ENCODE measurements around the gene DCK.
"Not testable (repeated sequence)": the region's sequence is repeated elsewhere in the genome, so short reads cannot be mapped to it uniquely, and the experiment has no call there.

Gene DCK

DNA sequence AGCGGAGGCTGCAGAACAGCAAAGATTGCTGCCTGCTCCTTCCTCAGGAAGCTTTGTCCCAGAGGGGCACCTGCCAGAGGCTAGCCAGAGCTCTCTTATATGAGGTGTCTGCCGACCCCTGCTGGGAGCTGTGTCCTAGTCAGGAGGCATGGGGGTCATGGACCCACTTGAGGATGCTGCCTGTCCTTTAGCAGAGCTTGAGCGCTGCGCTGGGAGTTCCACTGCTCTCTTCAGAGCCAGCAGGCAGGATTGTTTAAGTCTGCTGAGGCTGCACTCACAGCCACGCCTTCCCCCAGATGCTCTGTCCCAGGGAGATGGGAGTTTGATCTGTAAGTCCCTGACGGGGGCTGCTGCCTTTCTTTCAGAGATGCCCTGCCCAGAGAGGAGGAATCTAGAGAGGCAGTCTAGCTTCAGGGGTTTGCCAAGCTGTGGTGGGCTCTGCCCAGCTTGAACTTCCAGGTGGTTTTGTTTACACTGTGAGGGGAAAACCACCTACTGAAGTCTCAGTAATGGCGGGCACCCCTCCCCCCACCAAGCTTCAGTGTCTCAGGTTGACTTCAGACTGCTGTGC lies 10.9 kb downstream of the DCK start:
- DNase-seq = peak; percentile 4 to 5

DNA sequence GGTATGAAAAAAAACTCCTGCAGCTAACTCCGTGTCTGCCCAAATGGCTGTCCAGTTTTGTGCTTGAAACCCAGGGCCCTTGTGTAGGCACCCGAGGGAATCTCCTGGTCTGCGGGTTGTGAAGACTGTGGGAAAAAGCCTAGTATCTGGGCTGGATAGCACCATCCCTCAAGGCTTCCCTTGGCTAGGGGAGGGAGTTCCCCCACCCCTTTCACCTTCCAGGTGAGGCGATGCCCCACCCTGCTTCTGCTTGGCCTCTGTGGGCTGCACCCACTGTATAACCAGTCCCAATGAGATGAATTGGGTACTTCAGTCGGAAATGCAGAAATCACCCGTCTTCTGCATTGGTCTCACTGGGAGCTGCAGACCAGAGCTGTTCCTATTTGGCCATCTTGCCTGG lies 11.6 kb downstream of the DCK start:
- not testable (repeated sequence) for DNase-seq

DNA sequence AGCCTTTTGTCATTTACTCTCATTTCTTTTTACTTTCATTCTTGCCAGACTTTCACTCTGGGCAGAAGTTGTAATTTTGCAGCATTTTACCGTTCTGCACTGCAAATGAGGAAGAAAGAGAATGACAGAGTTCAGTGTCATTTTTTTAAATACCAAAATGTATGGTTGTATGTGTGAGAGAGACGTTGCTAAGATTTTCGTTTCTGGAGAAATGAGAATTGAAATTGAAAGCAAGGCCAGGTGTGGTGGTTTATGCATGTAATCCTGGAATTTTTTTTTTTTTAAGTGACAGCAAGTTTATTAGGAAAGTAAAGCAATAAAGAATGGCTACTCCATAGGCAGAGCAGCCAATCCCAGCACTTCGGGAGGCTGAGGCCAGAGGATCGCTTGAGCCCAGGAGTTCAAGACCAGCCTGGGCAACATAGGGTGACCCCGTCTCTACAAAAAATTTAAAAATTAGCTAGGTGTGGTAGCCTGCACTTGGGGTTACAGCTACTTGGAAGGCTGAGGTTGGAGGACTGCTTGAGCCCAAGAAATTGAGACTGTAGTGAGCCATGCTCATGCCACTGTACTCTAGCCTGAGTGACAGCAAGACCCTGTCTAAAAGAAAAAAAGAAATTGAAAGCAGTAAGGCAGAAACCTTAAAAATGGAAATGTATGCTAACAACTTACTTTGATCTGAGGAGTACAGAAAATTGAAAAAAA lies 12.9 kb downstream of the DCK start:
- DNase-seq = no peak

DNA sequence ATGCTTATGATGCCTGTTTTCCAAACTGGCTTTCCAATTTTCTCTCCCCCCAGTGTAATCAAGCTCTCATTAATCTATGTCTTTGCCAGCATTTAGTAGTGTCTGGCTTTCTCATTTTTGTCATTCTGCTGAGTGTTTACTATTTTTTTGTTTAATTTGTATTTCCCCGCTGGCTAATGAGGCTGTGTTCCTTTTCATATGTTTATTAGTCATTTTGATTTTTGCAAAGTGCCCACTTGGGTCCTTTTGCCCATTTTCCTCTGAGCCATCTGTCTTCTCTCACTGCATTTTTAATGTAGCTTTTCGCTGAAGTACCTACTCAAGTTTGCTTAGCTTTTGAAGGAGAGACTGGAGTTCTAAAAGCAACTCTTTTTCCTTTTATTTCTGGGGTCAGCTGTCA lies 14.7 kb downstream of the DCK start:
- DNase-seq = peak in 1 of 2 experiments; percentile 5

DNA sequence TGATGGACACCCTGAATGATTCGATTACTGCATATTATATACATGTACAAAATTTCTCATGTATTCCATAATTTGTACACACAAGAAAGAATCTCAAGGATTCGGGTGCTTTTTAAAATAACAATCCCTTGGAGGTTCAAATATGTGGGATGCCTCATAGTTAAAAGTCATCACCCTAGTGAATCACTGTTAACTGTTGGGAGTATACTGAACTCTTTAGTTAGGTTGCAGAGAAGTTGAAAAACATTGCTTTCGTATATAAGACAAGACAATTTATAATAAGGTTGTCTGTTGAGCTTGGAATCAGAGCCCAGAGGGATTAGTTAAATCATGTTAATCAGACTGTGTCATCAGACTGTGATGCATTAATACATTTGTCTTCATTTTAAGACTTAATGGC lies 15.6 kb downstream of the DCK start:
- DNase-seq = no peak

DNA sequence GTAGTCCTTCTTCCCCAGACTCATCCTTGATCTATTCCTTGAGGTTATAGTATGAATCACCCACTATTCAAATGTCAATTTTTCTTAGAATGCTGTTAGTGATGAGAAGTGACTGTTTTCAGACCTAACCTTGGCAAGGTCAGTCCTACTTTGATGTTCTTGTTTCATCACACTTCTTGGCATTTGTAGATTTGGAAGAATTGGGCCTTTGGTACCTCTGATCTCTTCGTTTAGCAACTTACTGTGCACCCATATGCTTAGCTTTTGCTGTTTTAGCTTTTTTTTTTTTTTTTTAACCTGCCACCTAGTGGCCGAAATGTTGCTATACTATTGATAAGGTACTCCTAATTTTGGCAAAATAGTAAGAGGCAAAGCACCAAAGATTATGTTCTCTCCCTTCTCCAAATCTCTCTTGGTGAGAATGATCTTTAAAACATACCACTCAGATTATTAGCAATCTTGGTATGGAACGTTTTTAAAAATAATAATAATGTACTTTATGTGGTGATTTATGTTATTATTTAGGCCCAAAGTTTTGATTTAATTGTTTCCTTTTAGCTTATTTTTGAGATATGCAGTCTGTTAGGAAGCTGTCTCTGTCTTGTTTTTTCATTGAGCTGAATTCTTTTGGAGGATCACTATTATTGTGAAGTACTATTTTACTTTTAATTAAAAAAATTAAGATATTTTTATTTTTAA lies 16.6 kb downstream of the DCK start:
- peak in 1 of 2 experiments; percentile 8 for DNase-seq

DNA sequence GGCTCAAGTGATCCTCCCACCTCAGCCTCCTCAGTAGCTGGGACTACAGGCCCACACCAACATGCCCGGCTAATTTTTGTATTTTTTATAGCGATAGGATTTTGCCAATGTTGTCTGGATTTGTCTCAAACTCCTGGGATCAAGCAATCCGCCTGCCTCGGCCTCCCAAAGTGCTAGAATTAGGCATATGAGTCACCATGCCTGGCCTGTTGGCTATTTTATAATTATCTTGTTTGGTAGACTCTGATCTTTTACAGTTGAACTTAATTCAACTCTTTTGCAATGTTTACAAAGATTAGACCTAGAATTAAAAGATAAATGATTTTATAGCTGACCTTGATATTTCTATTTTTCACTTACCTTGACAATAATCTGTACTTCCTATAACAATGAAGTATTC lies 18.0 kb downstream of the DCK start:
- no peak for DNase-seq

DNA sequence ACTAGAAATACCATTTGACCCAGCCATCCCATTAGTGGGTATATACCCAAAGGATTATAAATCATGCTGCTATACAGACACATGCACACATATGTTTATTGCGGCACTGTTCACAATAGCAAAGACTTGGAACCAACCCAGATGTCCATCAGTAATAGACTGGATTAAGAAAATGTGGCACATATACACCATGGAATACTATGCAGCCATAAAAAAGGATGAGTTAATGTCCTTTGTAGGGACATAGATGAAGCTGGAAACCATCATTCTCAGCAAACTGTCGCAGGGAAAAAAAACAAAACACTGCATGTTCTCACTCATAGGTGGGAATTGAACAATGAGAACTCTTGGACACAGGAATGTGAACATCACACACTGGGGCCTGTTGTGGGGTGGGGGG lies 23.9 kb downstream of the DCK start:
- DNase-seq = not testable (repeated sequence)

DNA sequence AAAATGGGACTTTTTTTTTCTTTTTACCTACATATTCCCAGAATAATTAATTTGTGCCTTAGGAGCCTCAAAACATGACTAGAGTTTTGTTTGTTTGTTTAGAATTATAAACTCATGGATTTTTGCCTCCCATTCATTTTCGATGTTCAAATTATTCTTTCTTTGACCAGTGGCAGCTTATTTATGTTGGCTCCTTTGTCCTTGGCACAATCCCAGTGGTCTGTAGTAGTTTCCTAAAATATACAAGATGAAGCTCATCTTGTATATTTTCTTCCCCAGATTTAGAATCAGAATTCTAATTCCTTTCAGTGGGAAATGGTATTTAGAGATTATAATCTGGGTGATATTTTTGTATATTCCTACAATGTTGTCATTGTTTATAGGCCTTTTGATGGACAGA lies 27.2 kb downstream of the DCK start:
- no peak for DNase-seq

DNA sequence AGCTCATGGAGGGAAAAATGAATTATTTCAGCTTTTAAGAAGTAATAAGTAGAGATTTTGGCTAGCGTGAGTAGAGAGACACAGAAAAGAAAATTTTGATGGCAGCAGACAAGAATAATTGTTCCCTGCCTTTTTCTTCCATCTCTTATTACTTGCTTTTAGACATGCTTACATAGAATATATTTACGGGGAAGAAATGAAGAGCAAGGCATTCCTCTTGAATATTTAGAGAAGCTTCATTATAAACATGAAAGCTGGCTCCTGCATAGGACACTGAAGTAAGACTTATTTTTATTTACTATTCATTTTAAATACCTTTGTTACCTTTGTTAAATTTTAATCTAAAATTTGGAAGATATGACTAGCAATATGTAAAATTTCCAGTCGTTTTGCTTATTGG lies 32.2 kb downstream of the DCK start:
- no peak for DNase-seq

DNA sequence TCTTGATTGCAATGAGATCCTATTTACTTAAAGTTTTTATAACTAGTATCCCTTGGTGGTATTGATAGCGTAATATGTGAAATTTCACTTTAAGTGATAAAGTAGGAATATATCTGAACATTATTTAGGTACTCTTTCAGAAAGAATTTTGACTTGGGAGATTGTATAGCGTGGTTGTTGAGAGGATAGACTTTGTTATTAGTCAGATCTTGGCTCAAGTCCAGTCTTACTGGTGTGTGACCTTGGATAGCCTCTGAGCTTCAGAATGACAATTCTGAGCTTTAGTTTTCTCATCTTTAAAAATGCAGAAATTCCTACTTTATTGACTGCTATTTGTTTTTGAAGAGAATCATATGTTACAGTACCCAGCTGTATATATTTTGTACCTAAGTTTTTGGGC lies 32.6 kb downstream of the DCK start:
- DNase-seq = no peak

DNA sequence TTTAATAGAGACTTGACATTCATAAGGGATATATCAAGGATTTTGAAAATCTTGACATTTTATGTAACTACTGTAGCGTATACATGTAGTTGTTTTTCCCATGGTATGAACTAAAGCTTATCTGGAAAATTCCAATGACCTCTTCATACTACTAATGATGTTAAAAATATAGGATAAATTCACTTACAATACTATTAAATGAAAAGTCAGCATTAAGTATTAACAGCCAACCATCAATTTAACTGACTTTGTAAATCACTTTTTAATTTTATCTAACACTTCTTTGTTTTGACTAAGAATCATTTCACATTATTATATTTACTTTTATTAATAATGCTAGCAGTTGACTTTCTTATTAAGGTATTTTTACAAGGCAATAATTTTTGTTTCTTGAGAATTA lies 34.2 kb downstream of the DCK start:
- DNase-seq = no peak

DNA sequence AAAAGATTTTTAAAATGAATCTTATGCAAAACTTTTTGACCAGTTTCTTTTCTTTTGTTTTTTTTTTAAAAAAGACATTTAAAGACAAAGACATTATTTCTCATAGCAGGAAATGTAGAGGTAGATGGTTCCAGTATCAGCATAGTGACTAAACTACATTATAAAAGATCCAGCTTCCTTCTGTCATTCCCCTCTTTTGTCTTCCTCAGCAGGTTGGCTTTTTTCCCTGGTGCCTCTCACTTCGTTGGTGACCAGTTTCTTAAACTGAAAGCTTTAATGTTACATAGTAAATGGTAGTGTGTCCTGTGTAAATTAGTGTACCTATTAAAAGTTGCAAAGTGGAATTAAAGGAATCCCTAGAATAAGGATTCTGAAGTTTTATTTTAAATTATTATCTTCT lies 36.1 kb downstream of the DCK start:
- DNase-seq = no peak

DNA sequence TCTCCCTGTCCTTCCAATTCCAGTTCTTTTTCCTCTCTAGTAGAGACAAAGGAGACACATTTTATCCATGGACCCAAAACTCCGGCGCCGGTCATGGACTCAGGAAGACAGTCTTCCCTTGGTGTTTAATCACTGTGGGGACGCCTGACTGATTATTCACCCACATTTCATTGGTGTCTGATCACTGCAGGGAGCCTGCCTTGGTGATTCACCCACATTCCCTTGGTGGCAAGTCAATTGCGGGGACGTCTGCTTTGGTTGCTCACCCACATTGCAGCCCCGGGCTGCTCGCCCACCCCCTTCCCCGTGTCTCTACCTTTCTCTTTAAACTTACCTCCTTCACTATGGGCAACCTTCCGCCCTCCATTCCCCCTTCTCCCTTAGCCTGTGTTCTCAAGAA lies 38.7 kb downstream of the DCK start:
- DNase-seq = not testable (repeated sequence)

DNA sequence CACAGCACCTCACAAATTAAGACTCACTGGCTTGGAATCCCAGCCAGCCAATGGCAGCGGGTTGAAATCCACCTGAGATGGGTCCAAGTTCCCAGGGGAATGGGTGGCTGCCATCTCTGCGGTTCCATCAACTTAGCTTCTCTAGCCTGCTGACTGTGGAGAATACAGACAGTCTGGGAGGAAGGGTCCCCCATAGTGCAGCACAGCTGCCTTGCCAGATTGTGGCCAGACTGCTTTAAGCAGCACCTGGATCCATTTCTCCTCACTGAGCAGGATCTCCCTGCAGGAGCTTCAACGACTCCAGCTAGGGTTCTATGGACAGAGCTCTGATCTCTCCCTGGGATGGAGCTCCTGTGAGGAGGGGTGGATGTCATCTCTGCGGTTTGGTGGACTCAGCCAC lies 51.8 kb downstream of the DCK start:
- no peak for DNase-seq

DNA sequence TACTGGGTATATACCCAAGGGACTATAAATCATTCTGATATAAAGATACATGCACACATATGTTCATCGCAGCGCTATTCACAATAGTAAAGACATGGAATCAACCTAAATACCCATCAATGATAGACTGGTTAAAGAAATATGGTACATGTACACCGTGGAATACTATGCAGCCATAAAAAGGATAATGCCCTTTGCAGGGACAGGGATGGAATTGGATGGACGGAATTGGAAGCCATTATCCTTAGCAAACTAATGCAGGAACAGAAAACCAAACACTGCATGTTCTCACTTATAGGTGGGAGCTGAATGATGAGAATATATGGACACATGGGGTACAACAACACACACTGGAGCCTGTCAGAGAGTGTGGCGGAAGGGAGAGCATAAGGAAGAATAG lies 55.9 kb downstream of the DCK start:
- DNase-seq = no peak

DNA sequence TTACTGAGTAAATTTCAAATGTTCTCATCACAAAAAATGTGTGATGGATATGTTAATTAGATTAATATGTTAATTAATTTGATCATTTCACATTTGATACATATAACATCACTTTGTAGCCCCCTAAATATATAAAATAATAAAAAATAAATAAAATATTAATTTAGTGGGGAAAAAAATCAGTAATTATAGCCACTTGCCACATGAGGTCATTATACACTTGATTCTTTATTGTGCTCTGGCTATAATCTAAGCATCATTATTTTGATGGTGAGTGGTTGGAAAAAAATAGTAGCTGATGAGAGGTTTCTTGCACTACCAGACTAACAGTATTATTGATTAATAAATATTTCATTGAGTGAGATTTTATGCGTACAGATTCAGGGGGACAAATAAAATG lies 57.4 kb downstream of the DCK start:
- DNase-seq = no peak

DNA sequence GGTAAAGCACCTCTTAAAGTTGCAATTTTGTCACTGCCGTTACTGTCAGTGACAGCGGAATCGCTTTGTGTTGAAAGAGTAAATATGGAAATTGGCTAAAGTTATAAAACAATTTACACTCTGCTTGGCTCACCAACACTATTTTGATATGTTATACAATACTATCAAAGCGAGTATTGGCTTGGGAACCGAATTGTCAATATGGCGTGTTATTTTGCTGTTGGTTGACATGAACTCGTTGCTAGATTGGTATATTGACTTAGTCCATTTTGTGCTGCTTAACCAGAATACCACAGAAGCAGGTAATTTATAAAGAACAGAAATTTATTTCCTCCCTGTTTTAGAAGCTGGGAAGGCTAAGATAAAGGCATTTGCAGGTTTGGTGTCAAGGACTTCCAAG lies 58.6 kb downstream of the DCK start:
- no peak for DNase-seq

DNA sequence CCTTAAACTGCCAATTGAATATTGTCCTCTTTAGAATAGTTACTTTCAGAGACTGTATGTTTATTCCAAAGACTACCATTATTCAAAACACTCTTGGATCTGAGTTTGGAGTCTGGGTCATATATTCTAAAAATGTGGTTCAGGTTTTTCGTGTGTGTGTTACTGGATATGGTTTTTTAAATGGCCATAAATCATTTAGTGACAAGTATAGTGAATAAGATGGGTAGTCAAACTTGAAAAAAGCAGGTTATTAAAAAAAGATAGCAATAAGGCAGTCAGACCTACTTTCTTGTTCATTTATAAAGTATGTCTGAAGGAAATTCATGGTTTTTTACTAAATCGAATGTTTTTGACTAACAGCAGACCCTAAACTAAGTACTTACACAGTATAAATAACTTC lies 59.3 kb downstream of the DCK start:
- no peak for DNase-seq

DNA sequence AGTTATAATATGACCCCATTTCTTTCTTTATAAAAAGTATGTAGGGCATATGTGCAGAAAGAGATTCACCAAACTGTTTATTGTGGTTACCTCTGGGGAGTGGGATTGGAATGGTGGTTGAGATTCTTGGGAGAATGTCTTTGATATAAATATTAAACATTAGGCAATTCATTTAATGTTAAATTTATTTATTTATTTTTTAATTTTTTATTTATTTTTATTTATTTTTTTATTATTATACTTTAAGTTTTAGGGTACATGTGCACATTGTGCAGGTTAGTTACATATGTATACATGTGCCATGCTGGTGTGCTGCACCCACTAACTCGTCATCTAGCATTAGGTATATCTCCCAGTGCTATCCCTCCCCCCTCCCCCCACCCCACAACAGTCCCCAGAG lies 60.2 kb downstream of the DCK start:
- DNase-seq = not testable (repeated sequence)

DNA sequence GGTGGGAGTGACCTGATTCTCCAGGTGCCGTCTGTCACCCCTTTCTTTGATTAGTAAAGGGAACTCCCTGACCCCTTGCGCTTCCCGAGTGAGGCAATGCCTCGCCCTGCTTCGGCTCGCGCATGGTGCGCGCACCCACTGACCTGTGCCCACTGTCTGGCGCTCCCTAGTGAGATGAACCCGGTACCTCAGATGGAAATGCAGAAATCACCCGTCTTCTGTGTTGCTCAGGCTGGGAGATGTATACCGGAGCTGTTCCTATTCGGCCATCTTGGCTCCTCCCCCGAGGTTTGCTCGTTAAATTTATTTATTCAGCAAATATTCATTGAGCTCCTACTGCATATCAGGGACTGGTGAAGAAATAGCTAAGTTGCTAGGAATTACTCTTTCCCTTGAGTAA lies 66.1 kb downstream of the DCK start:
- peak; percentile 4 to 22 for DNase-seq

DNA sequence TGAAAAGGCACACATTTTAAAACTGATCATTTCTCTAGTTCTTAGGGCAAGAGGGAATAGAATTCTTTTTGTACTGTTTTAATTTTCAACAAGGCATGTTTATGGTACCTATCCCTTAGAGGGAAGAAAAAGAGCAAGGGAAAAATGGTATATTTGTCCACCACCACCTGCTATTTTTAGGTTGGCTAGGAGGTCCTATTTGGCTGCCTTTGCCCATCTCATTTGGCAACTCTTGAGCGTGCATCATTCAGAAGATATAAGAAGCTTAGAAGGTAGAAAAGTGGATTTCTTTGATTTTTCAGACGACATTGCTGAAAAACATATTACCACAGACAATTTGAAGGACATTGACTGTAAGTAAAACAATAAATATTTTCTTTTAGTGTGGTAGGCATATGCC lies 69.0 kb downstream of the DCK start:
- no peak for DNase-seq

DNA sequence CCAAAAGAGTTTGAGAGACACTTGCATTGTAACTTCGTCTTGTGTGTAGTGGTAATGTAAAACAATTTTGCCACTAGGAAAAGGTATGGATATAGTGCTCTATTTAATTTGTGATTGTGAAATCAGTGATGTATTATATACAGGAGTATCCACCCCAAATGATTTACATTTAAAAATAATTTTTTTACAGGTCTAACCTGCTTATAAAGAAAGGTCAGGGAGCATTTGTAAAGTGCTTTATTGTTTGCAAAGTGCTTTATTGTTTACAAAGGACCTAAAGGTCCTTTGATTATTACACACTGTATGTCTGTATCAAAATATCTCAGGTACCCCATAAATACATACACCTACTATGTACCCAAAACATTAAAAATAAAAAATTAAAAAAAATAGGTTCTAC lies 70.3 kb downstream of the DCK start:
- DNase-seq = no peak

DNA sequence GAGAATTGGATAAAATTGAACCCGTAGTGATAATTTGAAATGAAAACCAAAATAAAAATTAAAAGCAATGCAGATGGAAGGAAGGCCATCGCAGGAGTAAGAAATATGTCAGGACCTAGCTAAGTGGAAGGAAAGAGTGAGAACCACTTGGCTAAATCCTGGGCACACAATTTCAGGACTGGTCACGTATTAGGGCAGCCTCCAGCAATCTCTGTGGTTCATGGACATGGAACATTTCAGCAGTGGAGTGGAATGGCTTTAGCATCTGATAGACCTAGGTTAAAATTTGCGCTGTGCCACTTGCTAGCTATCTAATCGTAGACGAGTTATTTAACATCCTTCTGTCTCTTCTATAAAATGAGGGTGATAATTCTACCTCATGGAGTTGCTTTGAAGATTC lies 71.1 kb downstream of the DCK start:
- no peak for DNase-seq
